HEK293 (cell line): ENCODE measurements around the gene ZNF629.

Source experiments
- CTCF ChIA-PET: fragments of 350-600 bp; formaldehyde crosslinking; extraction: SDS; loops from one replicate; lab custom pipeline; 2021; ENCODE audit warnings: antibody characterized with exemption; lab: Yijun Ruan, JAX
- POLR2A ChIA-PET: fragments of 300-600 bp; formaldehyde crosslinking; extraction: SDS; loops from one replicate; lab custom pipeline; 2020; ENCODE audit warnings: antibody characterized with exemption, inconsistent platforms; lab: Yijun Ruan, JAX
- H3K27ac ChIP-seq: fragments of 200-500 bp; sonication (Bioruptor generic); 2 replicates; pipeline ENCODE4 v1.5.1; 2014; ENCODE audit warnings: low read depth, low read length, control low read depth, inconsistent platforms; ENCODE audit errors: extremely low read depth
- H3K36me3 ChIP-seq, 2 experiments: fragments of 200-500 bp in 1 of 2; sonication (Bioruptor generic) in 1 of 2; 1 replicate in 1 of 2; 2 replicates in 1 of 2; pipeline ENCODE4 v1.5.1; 2014 to 2017; ENCODE audit warnings: inconsistent platforms in 2 of 2, low read length in 2 of 2; ENCODE audit not compliant: control insufficient read depth in 2 of 2, insufficient read depth in 1 of 2
- H3K4me1 ChIP-seq: fragments of 200-500 bp; sonication (Bioruptor generic); 2 replicates; pipeline ENCODE4 v1.5.1; 2014; ENCODE audit warnings: mild to moderate bottlenecking, low read length, inconsistent platforms; ENCODE audit not compliant: control insufficient read depth, insufficient read depth
- H3K4me3 ChIP-seq: 2 replicates; pipeline ENCODE4 v1.5.1; 2011; ENCODE audit warnings: low read depth, mild to moderate bottlenecking, control low read depth, low read length, moderate library complexity
- H3K9me3 ChIP-seq: fragments of 200-500 bp; sonication (Bioruptor generic); 2 replicates; pipeline ENCODE4 v1.5.1; 2014; ENCODE audit warnings: low read depth, low read length, inconsistent platforms; ENCODE audit not compliant: control insufficient read depth, insufficient read depth
- BCL11A ChIP-seq: fragments of 450-650 bp; formaldehyde crosslinking; IDR thresholded peaks from 2 replicates; pipeline ENCODE4 v1.5.1; 2016; ENCODE audit warnings: low read depth, missing biosample characterization, missing genetic modification characterization
- BCL11B ChIP-seq: fragments of 450-650 bp; formaldehyde crosslinking; IDR thresholded peaks from 2 replicates; pipeline ENCODE4 v1.5.1; 2016; ENCODE audit warnings: low read depth, missing biosample characterization, missing genetic modification characterization
- EGR2 ChIP-seq: fragments of 450-650 bp; formaldehyde crosslinking; IDR thresholded peaks from 2 replicates; pipeline ENCODE4 v1.5.1; 2016; ENCODE audit warnings: low read depth, missing biosample characterization, missing genetic modification characterization
- HOXD13 ChIP-seq: sonication (generic); formaldehyde crosslinking; IDR thresholded peaks from 2 replicates; pipeline ENCODE4 v1.8.0; 2022; ENCODE audit warnings: missing genetic modification reagents, borderline replicate concordance
- KLF16 ChIP-seq: fragments of 450-650 bp; formaldehyde crosslinking; IDR thresholded peaks from 2 replicates; pipeline ENCODE4 v1.5.1; 2017; ENCODE audit warnings: missing biosample characterization, missing genetic modification characterization
- PRDM1 ChIP-seq: fragments of 450-650 bp; formaldehyde crosslinking; IDR thresholded peaks from 2 replicates; pipeline ENCODE4; 2016; ENCODE audit warnings: missing biosample characterization, missing genetic modification characterization
- YY1 ChIP-seq: fragments of 450-650 bp; formaldehyde crosslinking; IDR thresholded peaks from 2 replicates; pipeline ENCODE4 v1.5.1; 2018; ENCODE audit warnings: missing biosample characterization, missing genetic modification characterization
- YY2 ChIP-seq: fragments of 450-650 bp; formaldehyde crosslinking; IDR thresholded peaks from 2 replicates; pipeline ENCODE4 v1.5.1; 2016; ENCODE audit warnings: missing biosample characterization, missing genetic modification characterization
- ZNF223 ChIP-seq: fragments of 450-650 bp; formaldehyde crosslinking; IDR thresholded peaks from 2 replicates; pipeline ENCODE4 v1.5.1; 2016; ENCODE audit warnings: missing biosample characterization, missing genetic modification characterization
- ZNF24 ChIP-seq: fragments of 450-650 bp; formaldehyde crosslinking; IDR thresholded peaks from 2 replicates; pipeline ENCODE4 v1.5.1; 2016; ENCODE audit warnings: missing biosample characterization, missing genetic modification characterization
- ZNF311 ChIP-seq: fragments of 450-650 bp; formaldehyde crosslinking; IDR thresholded peaks from 2 replicates; pipeline ENCODE4 v1.5.1; 2017; ENCODE audit warnings: missing biosample characterization, missing genetic modification characterization, borderline replicate concordance
- ZNF394 ChIP-seq: fragments of 450-650 bp; formaldehyde crosslinking; IDR thresholded peaks from 2 replicates; pipeline ENCODE4 v1.5.1; 2016; ENCODE audit warnings: missing biosample characterization, missing genetic modification characterization, mild to moderate bottlenecking, moderate library complexity, borderline replicate concordance
- ZNF529 ChIP-seq: fragments of 450-650 bp; formaldehyde crosslinking; IDR thresholded peaks from 2 replicates; pipeline ENCODE4 v1.5.1; 2017; ENCODE audit warnings: missing genetic modification characterization, missing biosample characterization; ENCODE audit not compliant: insufficient replicate concordance
- ZNF560 ChIP-seq: fragments of 450-650 bp; formaldehyde crosslinking; IDR thresholded peaks from 2 replicates; pipeline ENCODE4 v1.5.1; 2017; ENCODE audit warnings: missing biosample characterization, missing genetic modification characterization, borderline replicate concordance
- ZNF624 ChIP-seq: fragments of 450-650 bp; formaldehyde crosslinking; IDR thresholded peaks from 2 replicates; pipeline ENCODE4 v1.5.1; 2017; ENCODE audit warnings: missing biosample characterization, missing genetic modification characterization
- ZNF664 ChIP-seq: fragments of 450-650 bp; formaldehyde crosslinking; IDR thresholded peaks from 2 replicates; pipeline ENCODE4 v1.5.1; 2016; ENCODE audit warnings: missing biosample characterization, missing genetic modification characterization
- ZNF837 ChIP-seq: fragments of 450-650 bp; formaldehyde crosslinking; IDR thresholded peaks from 2 replicates; pipeline ENCODE4 v1.5.1; 2016; ENCODE audit warnings: missing biosample characterization, missing genetic modification characterization
- TF ChIP-seq, protein P1 (sequence below): fragments of 450-650 bp; formaldehyde crosslinking; IDR thresholded peaks from 2 replicates; pipeline ENCODE4 v1.5.1; 2016; ENCODE audit warnings: missing biosample characterization, missing genetic modification characterization
- TF ChIP-seq, protein P2 (sequence below): fragments of 450-650 bp; formaldehyde crosslinking; IDR thresholded peaks from 2 replicates; pipeline ENCODE4 v1.5.1; 2016; ENCODE audit warnings: missing biosample characterization, missing genetic modification characterization
- TF ChIP-seq, protein P3 (sequence below): fragments of 450-650 bp; IDR thresholded peaks from 2 replicates; pipeline ENCODE4 v1.5.1; 2018; ENCODE audit warnings: missing biosample characterization, mild to moderate bottlenecking, missing genetic modification characterization
- TF ChIP-seq, protein P4 (sequence below): sonication (generic); formaldehyde crosslinking; IDR thresholded peaks from 2 replicates; pipeline ENCODE4 v1.8.1; 2022; ENCODE audit warnings: mild to moderate bottlenecking, moderate library complexity, missing genetic modification reagents
- TF ChIP-seq, protein P5 (sequence below): fragments of 450-650 bp; formaldehyde crosslinking; IDR thresholded peaks from 2 replicates; pipeline ENCODE4 v1.5.0; 2017; ENCODE audit warnings: missing biosample characterization, missing genetic modification characterization, borderline replicate concordance
- TF ChIP-seq, protein P6 (sequence below): fragments of 450-650 bp; formaldehyde crosslinking; IDR thresholded peaks from 2 replicates; pipeline ENCODE4 v1.5.1; 2016; ENCODE audit warnings: missing biosample characterization, missing genetic modification characterization

Gene ZNF629

DNA sequence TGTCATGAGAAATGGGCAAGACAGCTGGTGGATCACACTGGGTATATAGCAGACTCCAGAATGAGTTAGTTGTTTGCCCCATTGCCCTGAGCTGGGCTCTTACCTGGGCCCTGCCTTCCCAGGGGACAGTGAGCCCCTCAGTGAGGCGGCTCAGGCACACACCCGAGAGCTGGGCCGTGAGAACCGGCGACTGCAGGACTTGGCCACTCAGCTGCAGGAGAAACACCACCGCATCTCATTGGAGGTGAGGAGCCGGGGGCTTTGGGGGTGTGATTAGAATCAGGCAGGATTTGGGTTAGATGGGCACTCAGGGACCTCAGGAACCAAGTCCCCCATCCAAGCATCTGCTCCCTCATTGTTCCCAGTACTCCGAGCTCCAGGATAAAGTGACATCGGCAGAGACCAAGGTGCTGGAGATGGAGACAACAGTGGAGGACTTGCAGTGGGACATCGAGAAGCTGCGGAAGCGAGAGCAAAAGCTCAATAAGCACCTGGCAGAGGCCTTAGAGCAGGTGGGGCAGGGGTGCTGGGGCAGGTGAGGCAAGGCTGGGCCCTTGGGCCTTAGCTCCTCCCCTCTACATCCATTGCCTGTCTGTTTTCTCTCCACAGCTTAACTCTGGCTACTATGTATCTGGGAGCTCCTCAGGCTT lies 22.1 kb downstream of the ZNF629 start:
- Histone ChIP-seq H3K27ac (no peak overlapping the region), H3K9me3 (no peaks in the 10 kb centered on the region), H3K4me3 (no peak overlapping the region), H3K36me3 (peaks cover 18 to 79% of the 10 kb centered on the region in 2 experiments; a peak in 2 of 3 replicates), H3K4me1 (peaks cover 4% of the 10 kb centered on the region; the same call in 1 of the 2 replicates)
- POLR2A ChIA-PET: interaction anchor here (1.1 to 4.8 kb wide), 5 partner anchors 10 to 159 kb away, joined by 3 to 23 read pairs (median 3); partner anchors contain the start of genes FBXL19 and PHKG2
- CTCF ChIA-PET: interaction anchor here (0.5 to 1.3 kb wide), 4 partner anchors 10 to 177 kb away, joined by 3 to 4 read pairs (median 3); no protein-coding TSS in a partner anchor
- TF ChIP-seq BCL11A (tag by site-specific recombination): no peak
- no peak for TF ChIP-seq ZNF529 (tag by site-specific recombination)
- TF ChIP-seq ZNF223 (tag by site-specific recombination): no peak
- TF ChIP-seq ZNF311 (tag by site-specific recombination): no peak
- TF ChIP-seq HOXD13 (CRISPR knock-in tag): no peak
- TF ChIP-seq ZNF837 (tag by site-specific recombination): no peak
- TF ChIP-seq BCL11B (tag by site-specific recombination): no peak
- TF ChIP-seq, protein P1, sequence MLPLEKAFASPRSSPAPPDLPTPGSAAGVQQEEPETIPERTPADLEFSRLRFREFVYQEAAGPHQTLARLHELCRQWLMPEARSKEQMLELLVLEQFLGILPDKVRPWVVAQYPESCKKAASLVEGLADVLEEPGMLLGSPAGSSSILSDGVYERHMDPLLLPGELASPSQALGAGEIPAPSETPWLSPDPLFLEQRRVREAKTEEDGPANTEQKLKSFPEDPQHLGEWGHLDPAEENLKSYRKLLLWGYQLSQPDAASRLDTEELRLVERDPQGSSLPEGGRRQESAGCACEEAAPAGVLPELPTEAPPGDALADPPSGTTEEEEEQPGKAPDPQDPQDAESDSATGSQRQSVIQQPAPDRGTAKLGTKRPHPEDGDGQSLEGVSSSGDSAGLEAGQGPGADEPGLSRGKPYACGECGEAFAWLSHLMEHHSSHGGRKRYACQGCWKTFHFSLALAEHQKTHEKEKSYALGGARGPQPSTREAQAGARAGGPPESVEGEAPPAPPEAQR (tag by site-specific recombination): no peak
- TF ChIP-seq, protein P2, sequence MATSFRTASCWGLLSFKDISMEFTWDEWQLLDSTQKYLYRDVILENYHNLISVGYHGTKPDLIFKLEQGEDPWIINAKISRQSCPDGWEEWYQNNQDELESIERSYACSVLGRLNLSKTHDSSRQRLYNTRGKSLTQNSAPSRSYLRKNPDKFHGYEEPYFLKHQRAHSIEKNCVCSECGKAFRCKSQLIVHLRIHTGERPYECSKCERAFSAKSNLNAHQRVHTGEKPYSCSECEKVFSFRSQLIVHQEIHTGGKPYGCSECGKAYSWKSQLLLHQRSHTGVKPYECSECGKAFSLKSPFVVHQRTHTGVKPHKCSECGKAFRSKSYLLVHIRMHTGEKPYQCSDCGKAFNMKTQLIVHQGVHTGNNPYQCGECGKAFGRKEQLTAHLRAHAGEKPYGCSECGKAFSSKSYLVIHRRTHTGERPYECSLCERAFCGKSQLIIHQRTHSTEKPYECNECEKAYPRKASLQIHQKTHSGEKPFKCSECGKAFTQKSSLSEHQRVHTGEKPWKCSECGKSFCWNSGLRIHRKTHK (tag by site-specific recombination): no peak

DNA sequence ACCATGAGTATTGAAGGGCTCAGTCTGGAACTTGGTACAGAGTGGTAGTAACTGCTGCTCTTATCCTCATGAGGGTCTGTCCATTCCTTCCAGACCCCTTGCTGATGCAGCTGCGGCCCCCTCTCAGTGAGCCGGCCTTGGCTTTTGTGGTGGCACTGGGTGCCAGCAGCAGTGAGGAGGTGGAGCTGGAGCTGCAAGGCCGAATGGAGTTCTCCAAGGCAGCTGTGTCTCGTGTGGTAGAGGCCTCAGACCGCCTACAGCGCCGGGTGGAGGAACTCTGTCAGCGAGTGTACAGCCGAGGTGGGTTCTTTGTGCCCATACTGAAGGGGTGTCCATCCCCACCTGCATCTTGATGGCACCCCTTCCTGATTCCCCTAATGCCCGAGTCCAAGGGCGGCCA lies 22.9 kb downstream of the ZNF629 start:
- Histone ChIP-seq H3K4me1 (peaks cover 4% of the 10 kb centered on the region; the same call in 1 of the 2 replicates), H3K27ac (no peak overlapping the region), H3K36me3 (peaks cover 18 to 79% of the 10 kb centered on the region in 2 experiments; a peak in 2 of 3 replicates), H3K4me3 (no peak overlapping the region), H3K9me3 (no peaks in the 10 kb centered on the region)
- TF ChIP-seq YY1 (tag by site-specific recombination): no peak
- no peak for TF ChIP-seq ZNF24 (tag by site-specific recombination)
- no peak for TF ChIP-seq KLF16 (tag by site-specific recombination)
- TF ChIP-seq ZNF624 (tag by site-specific recombination): no peak
- TF ChIP-seq, protein P3, sequence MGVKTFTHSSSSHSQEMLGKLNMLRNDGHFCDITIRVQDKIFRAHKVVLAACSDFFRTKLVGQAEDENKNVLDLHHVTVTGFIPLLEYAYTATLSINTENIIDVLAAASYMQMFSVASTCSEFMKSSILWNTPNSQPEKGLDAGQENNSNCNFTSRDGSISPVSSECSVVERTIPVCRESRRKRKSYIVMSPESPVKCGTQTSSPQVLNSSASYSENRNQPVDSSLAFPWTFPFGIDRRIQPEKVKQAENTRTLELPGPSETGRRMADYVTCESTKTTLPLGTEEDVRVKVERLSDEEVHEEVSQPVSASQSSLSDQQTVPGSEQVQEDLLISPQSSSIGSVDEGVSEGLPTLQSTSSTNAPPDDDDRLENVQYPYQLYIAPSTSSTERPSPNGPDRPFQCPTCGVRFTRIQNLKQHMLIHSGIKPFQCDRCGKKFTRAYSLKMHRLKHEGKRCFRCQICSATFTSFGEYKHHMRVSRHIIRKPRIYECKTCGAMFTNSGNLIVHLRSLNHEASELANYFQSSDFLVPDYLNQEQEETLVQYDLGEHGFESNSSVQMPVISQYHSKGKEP (tag by site-specific recombination): no peak
- TF ChIP-seq, protein P4, sequence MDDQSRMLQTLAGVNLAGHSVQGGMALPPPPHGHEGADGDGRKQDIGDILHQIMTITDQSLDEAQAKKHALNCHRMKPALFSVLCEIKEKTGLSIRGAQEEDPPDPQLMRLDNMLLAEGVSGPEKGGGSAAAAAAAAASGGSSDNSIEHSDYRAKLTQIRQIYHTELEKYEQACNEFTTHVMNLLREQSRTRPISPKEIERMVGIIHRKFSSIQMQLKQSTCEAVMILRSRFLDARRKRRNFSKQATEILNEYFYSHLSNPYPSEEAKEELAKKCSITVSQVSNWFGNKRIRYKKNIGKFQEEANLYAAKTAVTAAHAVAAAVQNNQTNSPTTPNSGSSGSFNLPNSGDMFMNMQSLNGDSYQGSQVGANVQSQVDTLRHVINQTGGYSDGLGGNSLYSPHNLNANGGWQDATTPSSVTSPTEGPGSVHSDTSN (CRISPR knock-in tag): no peak
- TF ChIP-seq, protein P5, sequence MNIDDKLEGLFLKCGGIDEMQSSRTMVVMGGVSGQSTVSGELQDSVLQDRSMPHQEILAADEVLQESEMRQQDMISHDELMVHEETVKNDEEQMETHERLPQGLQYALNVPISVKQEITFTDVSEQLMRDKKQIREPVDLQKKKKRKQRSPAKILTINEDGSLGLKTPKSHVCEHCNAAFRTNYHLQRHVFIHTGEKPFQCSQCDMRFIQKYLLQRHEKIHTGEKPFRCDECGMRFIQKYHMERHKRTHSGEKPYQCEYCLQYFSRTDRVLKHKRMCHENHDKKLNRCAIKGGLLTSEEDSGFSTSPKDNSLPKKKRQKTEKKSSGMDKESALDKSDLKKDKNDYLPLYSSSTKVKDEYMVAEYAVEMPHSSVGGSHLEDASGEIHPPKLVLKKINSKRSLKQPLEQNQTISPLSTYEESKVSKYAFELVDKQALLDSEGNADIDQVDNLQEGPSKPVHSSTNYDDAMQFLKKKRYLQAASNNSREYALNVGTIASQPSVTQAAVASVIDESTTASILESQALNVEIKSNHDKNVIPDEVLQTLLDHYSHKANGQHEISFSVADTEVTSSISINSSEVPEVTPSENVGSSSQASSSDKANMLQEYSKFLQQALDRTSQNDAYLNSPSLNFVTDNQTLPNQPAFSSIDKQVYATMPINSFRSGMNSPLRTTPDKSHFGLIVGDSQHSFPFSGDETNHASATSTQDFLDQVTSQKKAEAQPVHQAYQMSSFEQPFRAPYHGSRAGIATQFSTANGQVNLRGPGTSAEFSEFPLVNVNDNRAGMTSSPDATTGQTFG (tag by site-specific recombination): no peak
- no peak for TF ChIP-seq YY2 (tag by site-specific recombination)
- no peak for TF ChIP-seq EGR2
- TF ChIP-seq HOXD13 (CRISPR knock-in tag): no peak
- no peak for TF ChIP-seq ZNF311 (tag by site-specific recombination)
- TF ChIP-seq ZNF394 (tag by site-specific recombination): no peak
- no peak for TF ChIP-seq ZNF664 (tag by site-specific recombination)
- TF ChIP-seq ZNF560 (tag by site-specific recombination): no peak
- TF ChIP-seq, protein P6, sequence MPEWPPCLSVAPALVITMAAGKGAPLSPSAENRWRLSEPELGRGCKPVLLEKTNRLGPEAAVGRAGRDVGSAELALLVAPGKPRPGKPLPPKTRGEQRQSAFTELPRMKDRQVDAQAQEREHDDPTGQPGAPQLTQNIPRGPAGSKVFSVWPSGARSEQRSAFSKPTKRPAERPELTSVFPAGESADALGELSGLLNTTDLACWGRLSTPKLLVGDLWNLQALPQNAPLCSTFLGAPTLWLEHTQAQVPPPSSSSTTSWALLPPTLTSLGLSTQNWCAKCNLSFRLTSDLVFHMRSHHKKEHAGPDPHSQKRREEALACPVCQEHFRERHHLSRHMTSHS (tag by site-specific recombination): no peak
- TF ChIP-seq PRDM1 (tag by site-specific recombination): no peak
- ChIA-PET POLR2A (interaction anchor here (0.9 to 4.8 kb wide), 4 partner anchors 11 to 28 kb away, joined by 3 to 23 read pairs (median 12); partner anchors contain the start of gene PHKG2), CTCF (interaction anchor here (0.8 to 0.9 kb wide), 2 partner anchors 112 to 178 kb away, joined by 3 read pairs; no protein-coding TSS in a partner anchor)
